ENCODE results near the gene CDC37L1.
A peak's percentile ranks its signal among the peaks of the same experiment; 100 is the strongest.

- peak in 1 of 11 experiments; percentile 14 for TF ChIP-seq CTCF (IDR thresholded peaks at IDR 0.05 in 8 of 11, conservative IDR thresholded peaks at IDR 0.05 in 3 of 11)
- peak; percentile 67 to 81 (median 80) for TF ChIP-seq POLR2AphosphoS5 (IDR thresholded peaks at IDR 0.05)
- no peak for TF ChIP-seq POLR2A (IDR thresholded peaks at IDR 0.05)
Observed at GRCh38 chr9:4666042-4666699, 13.2 kb upstream of the CDC37L1 start, which contains the start of gene SPATA6L.

Data from spleen (tissue), 7 donors.